Caco-2 (cell line): ENCODE results near the gene LMNB1. TPM values are rescaled to one million over a fixed set of nuclear protein-coding genes. Genes with fewer than 3 reads are reported as not detected.
A peak's percentile ranks its signal among the peaks of the same experiment; 100 is the strongest.

Experiments
- BruUV-seq: library from RNA; stranded (reverse); fragments of 400-500 nt; replicated peaks from 2 replicates; lab custom pipeline; 2021; lab: Mats Ljungman, UMichigan
- CTCF ChIA-PET: fragments of 300-600 bp; sonication (Branson Sonifier 250); formaldehyde crosslinking; loops from one replicate; lab custom pipeline; 2022; ENCODE audit warnings: antibody characterized with exemption; lab: Charles Lee
- POLR2A ChIA-PET: fragments of 300-600 bp; sonication (Branson Sonifier 250); formaldehyde crosslinking; loops from one replicate; lab custom pipeline; 2022; ENCODE audit warnings: antibody characterized with exemption; lab: Charles Lee
- DNase-seq, 2 experiments: peaks; one replicate each; pipeline versions ENCODE4 v3.0.0 to v3.0.0-alpha.2; 2020 to 2022
- H3K27me3 ChIP-seq: replicated peaks from 2 replicates; pipeline ENCODE4 v1.6.0; 2011; ENCODE audit warnings: low read length; ENCODE audit not compliant: control insufficient read depth, insufficient read depth
- H3K36me3 ChIP-seq: 2 replicates; pipeline ENCODE4 v1.5.1; 2011; ENCODE audit warnings: low read length; ENCODE audit not compliant: control insufficient read depth, insufficient read depth
- H3K4me1 ChIP-seq: fragments of 250-450 bp; sonication (Bioruptor Pico); 2 replicates; pipeline ENCODE4 v1.5.1; 2020; ENCODE audit warnings: mild to moderate bottlenecking
- H3K4me3 ChIP-seq: 2 replicates; pipeline ENCODE4 v1.5.1; 2011; ENCODE audit warnings: low read depth, mild to moderate bottlenecking, control low read depth, low read length
- H3K9me3 ChIP-seq: fragments of 250-450 bp; sonication (Bioruptor Pico); 2 replicates; pipeline ENCODE4 v1.5.1; 2020; ENCODE audit warnings: mild to moderate bottlenecking, moderate library complexity
- H3K27ac Mint-ChIP-seq: one replicate; pipeline ENCODE4 v1.8.0; 2022; ENCODE audit warnings: mixed read lengths; ENCODE audit not compliant: unreplicated experiment
- H3K27me3 Mint-ChIP-seq: one replicate; pipeline ENCODE4 v1.8.0; 2022; ENCODE audit warnings: mixed read lengths; ENCODE audit not compliant: insufficient read depth, unreplicated experiment
- H3K36me3 Mint-ChIP-seq: one replicate; pipeline ENCODE4 v1.8.0; 2022; ENCODE audit warnings: mild to moderate bottlenecking, mixed read lengths; ENCODE audit not compliant: insufficient read depth, unreplicated experiment
- H3K4me1 Mint-ChIP-seq: one replicate; pipeline ENCODE4 v1.8.0; 2022; ENCODE audit warnings: low read depth, mixed read lengths; ENCODE audit not compliant: unreplicated experiment
- H3K4me3 Mint-ChIP-seq: one replicate; pipeline ENCODE4 v1.8.0; 2022; ENCODE audit warnings: mild to moderate bottlenecking, moderate library complexity, mixed read lengths; ENCODE audit not compliant: unreplicated experiment
- H3K9me3 Mint-ChIP-seq: one replicate; pipeline ENCODE4 v1.8.0; 2022; ENCODE audit warnings: mixed read lengths; ENCODE audit not compliant: unreplicated experiment
- CTCF ChIP-seq, 2 experiments: fragments of 200-600 bp in 1 of 2; IDR thresholded peaks; 1 replicate in 1 of 2; 2 replicates in 1 of 2; pipeline versions ENCODE4 v1.5.1 to v1.8.0; 2011 to 2022; ENCODE audit warnings: antibody characterized with exemption in 1 of 2, control low read depth in 1 of 2, inconsistent platforms in 1 of 2, low read depth in 1 of 2, low read length in 1 of 2, mild to moderate bottlenecking in 1 of 2, moderate library complexity in 1 of 2; ENCODE audit not compliant: insufficient read depth in 1 of 2, severe bottlenecking in 1 of 2, unreplicated experiment in 1 of 2
- intact Hi-C: fragments of 100-400 bp; cut with micrococcal nuclease; formaldehyde crosslinking; loops from one replicate; pipeline ENCODE4 v1.10.0; 2022; ENCODE audit not compliant: unreplicated experiment
- total RNA-seq: library from RNA; stranded (reverse); gene quantifications from 2 replicates; pipeline ENCODE4 v1.2.3, GENCODE V29; 2022

The LMNB1 gene
- total RNA-seq, 1 experiment from 2014 or later = 152 TPM

- no peaks in the 10 kb centered on the region for H3K27me3 ChIP-seq
- intact Hi-C loops = loop anchor here (1.0 to 2.0 kb wide), 2 partner anchors 31 to 178 kb away; partner anchors contain the start of gene PHAX
- ChIA-PET POLR2A (interaction anchor here (0.6 to 1.2 kb wide), 9 partner anchors 9 to 1283 kb away, joined by 3 to 11 read pairs (median 4); partner anchors contain the start of gene PHAX), CTCF (interaction anchor here (0.6 to 2.5 kb wide), 14 partner anchors 9 to 1319 kb away, joined by 3 to 14 read pairs (median 4); partner anchors contain the start of genes ALDH7A1 and PHAX)
- TF ChIP-seq CTCF (IDR thresholded peaks at IDR 0.05; ENCODE audit: insufficient read depth in 1 of 2, low read depth in 1 of 2, low read length in 1 of 2, severe bottlenecking in 1 of 2, unreplicated experiment in 1 of 2) = no peak
- no peaks in the 10 kb centered on the region for H3K27me3 Mint-ChIP-seq
- peak overlapping the region; percentile 99 for H3K4me3 Mint-ChIP-seq
- DNase-seq = peak; percentile 92 to 96
- H3K9me3 ChIP-seq = no peaks in the 10 kb centered on the region
- peaks cover 6% of the 10 kb centered on the region for H3K4me1 Mint-ChIP-seq
- no TSS peak for BruUV-seq
- peak overlapping the region; percentile 96 for H3K27ac Mint-ChIP-seq
- peaks cover 15% of the 10 kb centered on the region for H3K4me1 ChIP-seq
- peaks cover 28% of the 10 kb centered on the region for H3K36me3 Mint-ChIP-seq
- no peaks in the 10 kb centered on the region for H3K36me3 ChIP-seq
- H3K9me3 Mint-ChIP-seq = no peaks in the 10 kb centered on the region
- H3K4me3 ChIP-seq = peak overlapping the region; percentile 92
Measured at GRCh38 chr5:126777975-126778674, 1.2 kb downstream of the LMNB1 start.

- Mint-ChIP-seq H3K4me3 (peak overlapping the region; percentile 99), H3K27ac (peak overlapping the region; percentile 96), H3K9me3 (no peaks in the 10 kb centered on the region), H3K27me3 (no peaks in the 10 kb centered on the region), H3K4me1 (peaks cover 6% of the 10 kb centered on the region), H3K36me3 (peaks cover 28% of the 10 kb centered on the region)
- no peaks in the 10 kb centered on the region for H3K9me3 ChIP-seq
- intact Hi-C loops = loop anchor here (2.0 kb wide), 1 partner anchor 30 kb away; no protein-coding TSS in a partner anchor
- H3K36me3 ChIP-seq = no peaks in the 10 kb centered on the region
- H3K4me1 ChIP-seq = peaks cover 15% of the 10 kb centered on the region
- no TSS peak for BruUV-seq
- no peak for TF ChIP-seq CTCF (IDR thresholded peaks at IDR 0.05; ENCODE audit: insufficient read depth in 1 of 2, low read depth in 1 of 2, low read length in 1 of 2, severe bottlenecking in 1 of 2, unreplicated experiment in 1 of 2)
- no peaks in the 10 kb centered on the region for H3K27me3 ChIP-seq
- peak overlapping the region; percentile 92 for H3K4me3 ChIP-seq
- CTCF ChIA-PET = interaction anchor here (0.7 to 2.5 kb wide), 10 partner anchors 8 to 1319 kb away, joined by 3 to 14 read pairs (median 5); partner anchors contain the start of gene PHAX
- POLR2A ChIA-PET = interaction anchor here (0.6 to 1.1 kb wide), 4 partner anchors 8 to 1284 kb away, joined by 4 to 11 read pairs (median 8); partner anchors contain the start of gene PHAX
- DNase-seq = no peak
Measured at GRCh38 chr5:126778675-126779403, 1.9 kb downstream of the LMNB1 start.
